ENCODE results near the gene B3GAT3.

The B3GAT3 gene

DNA sequence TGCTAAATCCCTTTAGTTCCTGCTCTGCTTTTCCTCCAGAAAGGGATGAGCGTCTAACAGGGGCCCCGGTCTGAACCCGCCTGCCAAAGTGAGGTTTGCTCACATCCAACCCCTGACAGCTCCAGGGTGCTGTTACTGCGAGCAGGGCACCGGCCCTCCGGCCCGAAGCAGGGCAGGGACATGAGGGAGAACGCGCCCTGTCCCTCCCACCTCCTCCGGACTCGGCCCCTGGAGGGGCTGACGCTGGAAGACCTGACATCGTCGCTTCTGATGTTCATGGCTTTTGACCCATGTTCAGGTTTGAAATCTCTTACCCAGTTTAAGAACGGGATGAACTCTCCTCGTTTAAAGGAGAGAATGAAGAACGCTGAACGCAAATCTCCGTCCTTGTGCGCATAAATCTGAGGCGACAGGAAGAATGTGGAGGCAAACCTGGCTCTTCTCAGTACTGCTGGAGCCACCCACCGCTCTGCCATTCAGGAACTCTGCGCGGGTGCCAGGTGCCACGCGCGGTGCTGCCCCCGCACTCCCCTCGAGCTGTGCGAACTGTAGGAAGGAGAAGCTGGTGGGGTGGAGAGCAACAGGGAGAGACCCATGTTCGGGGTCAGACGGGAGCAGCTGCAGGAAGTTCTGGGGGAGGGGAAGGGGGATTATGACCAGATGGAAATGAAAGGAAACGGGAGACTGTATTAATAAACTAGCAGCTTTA, 47.3 kb downstream of the B3GAT3 start (continued):
- TF ChIP-seq, protein P1, sequence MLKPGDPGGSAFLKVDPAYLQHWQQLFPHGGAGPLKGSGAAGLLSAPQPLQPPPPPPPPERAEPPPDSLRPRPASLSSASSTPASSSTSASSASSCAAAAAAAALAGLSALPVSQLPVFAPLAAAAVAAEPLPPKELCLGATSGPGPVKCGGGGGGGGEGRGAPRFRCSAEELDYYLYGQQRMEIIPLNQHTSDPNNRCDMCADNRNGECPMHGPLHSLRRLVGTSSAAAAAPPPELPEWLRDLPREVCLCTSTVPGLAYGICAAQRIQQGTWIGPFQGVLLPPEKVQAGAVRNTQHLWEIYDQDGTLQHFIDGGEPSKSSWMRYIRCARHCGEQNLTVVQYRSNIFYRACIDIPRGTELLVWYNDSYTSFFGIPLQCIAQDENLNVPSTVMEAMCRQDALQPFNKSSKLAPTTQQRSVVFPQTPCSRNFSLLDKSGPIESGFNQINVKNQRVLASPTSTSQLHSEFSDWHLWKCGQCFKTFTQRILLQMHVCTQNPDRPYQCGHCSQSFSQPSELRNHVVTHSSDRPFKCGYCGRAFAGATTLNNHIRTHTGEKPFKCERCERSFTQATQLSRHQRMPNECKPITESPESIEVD (tag by site-specific recombination; IDR thresholded peaks at IDR 0.05): no peak
- no peak for TF ChIP-seq ZNF223 (tag by site-specific recombination; IDR thresholded peaks at IDR 0.05)
- TF ChIP-seq ZNF654 (tag by site-specific recombination; IDR thresholded peaks at IDR 0.05; ENCODE audit: low read depth): no peak
- TF ChIP-seq, protein P2, sequence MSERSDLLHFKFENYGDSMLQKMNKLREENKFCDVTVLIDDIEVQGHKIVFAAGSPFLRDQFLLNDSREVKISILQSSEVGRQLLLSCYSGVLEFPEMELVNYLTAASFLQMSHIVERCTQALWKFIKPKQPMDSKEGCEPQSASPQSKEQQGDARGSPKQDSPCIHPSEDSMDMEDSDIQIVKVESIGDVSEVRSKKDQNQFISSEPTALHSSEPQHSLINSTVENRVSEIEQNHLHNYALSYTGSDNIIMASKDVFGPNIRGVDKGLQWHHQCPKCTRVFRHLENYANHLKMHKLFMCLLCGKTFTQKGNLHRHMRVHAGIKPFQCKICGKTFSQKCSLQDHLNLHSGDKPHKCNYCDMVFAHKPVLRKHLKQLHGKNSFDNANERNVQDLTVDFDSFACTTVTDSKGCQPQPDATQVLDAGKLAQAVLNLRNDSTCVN (tag by site-specific recombination; optimal IDR thresholded peaks at IDR 0.05): peak; percentile 26
- TF ChIP-seq ZFP37 (tag by site-specific recombination; IDR thresholded peaks at IDR 0.05): 0 out of 2 replicates have a peak, but pooled peaks have one; percentile 37

DNA sequence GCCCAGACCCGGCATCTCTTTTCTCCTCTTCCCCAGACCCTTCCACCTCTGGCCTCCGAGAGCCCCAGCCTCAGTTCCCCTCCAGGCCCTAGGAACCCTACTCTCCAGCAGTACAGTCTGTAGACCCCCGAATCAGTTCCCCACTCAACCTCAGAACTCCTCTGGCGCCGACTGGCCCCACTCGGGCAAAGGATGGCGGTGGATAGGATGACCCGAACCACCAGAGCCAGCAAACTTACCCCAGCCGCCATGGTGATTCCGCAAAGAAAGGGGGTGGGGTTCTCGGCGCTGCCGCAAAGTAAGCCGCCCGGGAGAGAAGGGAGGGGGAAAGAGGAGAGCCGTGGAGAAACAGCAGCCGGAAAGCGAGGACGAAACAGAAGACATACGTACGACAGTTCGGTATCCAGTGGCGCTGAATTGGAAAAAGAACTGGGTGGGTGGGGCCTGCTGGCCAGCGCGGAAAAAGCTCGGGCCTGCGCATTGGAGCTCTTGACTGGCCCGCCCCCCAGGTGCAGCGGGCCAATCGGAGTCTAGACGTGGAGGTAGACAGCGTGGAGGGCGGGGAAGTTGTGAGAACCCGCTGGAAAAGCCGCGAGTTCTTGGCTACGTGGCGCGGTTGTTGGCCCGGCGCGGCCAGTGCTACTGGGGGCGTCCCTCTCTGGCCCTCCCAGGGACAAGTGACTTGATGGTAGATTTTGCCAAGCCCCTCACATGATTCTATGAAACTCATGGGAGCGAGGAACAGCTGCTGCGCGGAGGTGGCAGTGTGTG, 48.0 kb downstream of the B3GAT3 start, which contains the start of gene EEF1G:
Gene EEF1G (minus strand): TSS at position 300 of the 771 bp plus-strand sequence. CDS start 49 bp downstream, at position 251.
- peak within 1 kb of the TSS; percentile 99 for H3K27ac ChIP-seq (ENCODE audit: extremely low read depth, low read depth, low read length)
- POLR2A ChIA-PET: interaction anchor here (0.6 to 2.2 kb wide), 62 partner anchors 8 to 1612 kb away, joined by 3 to 113 read pairs (median 5); partner anchors contain the start of genes AHNAK, B3GAT3, C11orf98 and CSKMT
- no peaks in the 10 kb centered on the region for H3K9me3 ChIP-seq (ENCODE audit: control insufficient read depth, insufficient read depth, low read depth, low read length)
- CTCF ChIA-PET: interaction anchor here (0.7 to 1.5 kb wide), 6 partner anchors 13 to 155 kb away, joined by 3 to 13 read pairs (median 4); no protein-coding TSS in a partner anchor
- H3K4me3 ChIP-seq (ENCODE audit: low read depth, low read length): peak within 1 kb of the TSS; percentile 90
- no peaks in the 10 kb centered on the region for H3K4me1 ChIP-seq (ENCODE audit: control insufficient read depth, insufficient read depth, low read length)
- H3K36me3 ChIP-seq (ENCODE audit: control insufficient read depth in 2 of 2, insufficient read depth in 1 of 2, low read length in 2 of 2): peaks cover 19 to 89% of the 10 kb centered on the region in 2 experiments; a peak in 2 of 3 replicates
- TF ChIP-seq ZNF777 (tag by site-specific recombination; IDR thresholded peaks at IDR 0.05; ENCODE audit: borderline replicate concordance): no peak
- TF ChIP-seq, protein P3, sequence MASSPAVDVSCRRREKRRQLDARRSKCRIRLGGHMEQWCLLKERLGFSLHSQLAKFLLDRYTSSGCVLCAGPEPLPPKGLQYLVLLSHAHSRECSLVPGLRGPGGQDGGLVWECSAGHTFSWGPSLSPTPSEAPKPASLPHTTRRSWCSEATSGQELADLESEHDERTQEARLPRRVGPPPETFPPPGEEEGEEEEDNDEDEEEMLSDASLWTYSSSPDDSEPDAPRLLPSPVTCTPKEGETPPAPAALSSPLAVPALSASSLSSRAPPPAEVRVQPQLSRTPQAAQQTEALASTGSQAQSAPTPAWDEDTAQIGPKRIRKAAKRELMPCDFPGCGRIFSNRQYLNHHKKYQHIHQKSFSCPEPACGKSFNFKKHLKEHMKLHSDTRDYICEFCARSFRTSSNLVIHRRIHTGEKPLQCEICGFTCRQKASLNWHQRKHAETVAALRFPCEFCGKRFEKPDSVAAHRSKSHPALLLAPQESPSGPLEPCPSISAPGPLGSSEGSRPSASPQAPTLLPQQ (tag by site-specific recombination; IDR thresholded peaks at IDR 0.05): peak; percentile 53
- peak; percentile 47; the same call in 1 of the 2 replicates for TF ChIP-seq ZNF501 (tag by site-specific recombination; IDR thresholded peaks at IDR 0.05)
- TF ChIP-seq, protein P4, sequence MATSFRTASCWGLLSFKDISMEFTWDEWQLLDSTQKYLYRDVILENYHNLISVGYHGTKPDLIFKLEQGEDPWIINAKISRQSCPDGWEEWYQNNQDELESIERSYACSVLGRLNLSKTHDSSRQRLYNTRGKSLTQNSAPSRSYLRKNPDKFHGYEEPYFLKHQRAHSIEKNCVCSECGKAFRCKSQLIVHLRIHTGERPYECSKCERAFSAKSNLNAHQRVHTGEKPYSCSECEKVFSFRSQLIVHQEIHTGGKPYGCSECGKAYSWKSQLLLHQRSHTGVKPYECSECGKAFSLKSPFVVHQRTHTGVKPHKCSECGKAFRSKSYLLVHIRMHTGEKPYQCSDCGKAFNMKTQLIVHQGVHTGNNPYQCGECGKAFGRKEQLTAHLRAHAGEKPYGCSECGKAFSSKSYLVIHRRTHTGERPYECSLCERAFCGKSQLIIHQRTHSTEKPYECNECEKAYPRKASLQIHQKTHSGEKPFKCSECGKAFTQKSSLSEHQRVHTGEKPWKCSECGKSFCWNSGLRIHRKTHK (tag by site-specific recombination; IDR thresholded peaks at IDR 0.05): no peak
- no peak for TF ChIP-seq ZNF830 (tag by site-specific recombination; IDR thresholded peaks at IDR 0.05; ENCODE audit: low read depth)
- TF ChIP-seq ZNF394 (tag by site-specific recombination; IDR thresholded peaks at IDR 0.05; ENCODE audit: borderline replicate concordance): no peak; the same call in 1 of the 2 replicates
- TF ChIP-seq, protein P5, sequence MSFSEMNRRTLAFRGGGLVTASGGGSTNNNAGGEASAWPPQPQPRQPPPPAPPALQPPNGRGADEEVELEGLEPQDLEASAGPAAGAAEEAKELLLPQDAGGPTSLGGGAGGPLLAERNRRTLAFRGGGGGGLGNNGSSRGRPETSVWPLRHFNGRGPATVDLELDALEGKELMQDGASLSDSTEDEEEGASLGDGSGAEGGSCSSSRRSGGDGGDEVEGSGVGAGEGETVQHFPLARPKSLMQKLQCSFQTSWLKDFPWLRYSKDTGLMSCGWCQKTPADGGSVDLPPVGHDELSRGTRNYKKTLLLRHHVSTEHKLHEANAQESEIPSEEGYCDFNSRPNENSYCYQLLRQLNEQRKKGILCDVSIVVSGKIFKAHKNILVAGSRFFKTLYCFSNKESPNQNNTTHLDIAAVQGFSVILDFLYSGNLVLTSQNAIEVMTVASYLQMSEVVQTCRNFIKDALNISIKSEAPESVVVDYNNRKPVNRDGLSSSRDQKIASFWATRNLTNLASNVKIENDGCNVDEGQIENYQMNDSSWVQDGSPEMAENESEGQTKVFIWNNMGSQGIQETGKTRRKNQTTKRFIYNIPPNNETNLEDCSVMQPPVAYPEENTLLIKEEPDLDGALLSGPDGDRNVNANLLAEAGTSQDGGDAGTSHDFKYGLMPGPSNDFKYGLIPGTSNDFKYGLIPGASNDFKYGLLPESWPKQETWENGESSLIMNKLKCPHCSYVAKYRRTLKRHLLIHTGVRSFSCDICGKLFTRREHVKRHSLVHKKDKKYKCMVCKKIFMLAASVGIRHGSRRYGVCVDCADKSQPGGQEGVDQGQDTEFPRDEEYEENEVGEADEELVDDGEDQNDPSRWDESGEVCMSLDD (tag by site-specific recombination; IDR thresholded peaks at IDR 0.05): no peak
- TF ChIP-seq ZNF76 (tag by site-specific recombination; IDR thresholded peaks at IDR 0.05; ENCODE audit: borderline replicate concordance, low read depth): peak; percentile 54; the same call in 1 of the 2 replicates
- no peak for TF ChIP-seq ZNF138 (tag by site-specific recombination; IDR thresholded peaks at IDR 0.05; ENCODE audit: borderline replicate concordance)
- TF ChIP-seq ZNF335 (tag by site-specific recombination; conservative IDR thresholded peaks at IDR 0.05): peak; percentile 35; the same call in 1 of the 2 replicates
- TF ChIP-seq ZNF544 (tag by site-specific recombination; IDR thresholded peaks at IDR 0.05): no peak
- no peak for TF ChIP-seq ZNF37A (tag by site-specific recombination; IDR thresholded peaks at IDR 0.05)
- no peak for TF ChIP-seq ZNF776 (tag by site-specific recombination; IDR thresholded peaks at IDR 0.05; ENCODE audit: borderline replicate concordance)
- peak; percentile 84 for TF ChIP-seq YY2 (tag by site-specific recombination; IDR thresholded peaks at IDR 0.05)
- peak; percentile 49; the same call in 1 of the 2 replicates for TF ChIP-seq ZXDB (tag by site-specific recombination; IDR thresholded peaks at IDR 0.05)
- no peak for TF ChIP-seq EGR2 (tag by site-specific recombination; IDR thresholded peaks at IDR 0.05; ENCODE audit: low read depth)
- TF ChIP-seq, protein P6, sequence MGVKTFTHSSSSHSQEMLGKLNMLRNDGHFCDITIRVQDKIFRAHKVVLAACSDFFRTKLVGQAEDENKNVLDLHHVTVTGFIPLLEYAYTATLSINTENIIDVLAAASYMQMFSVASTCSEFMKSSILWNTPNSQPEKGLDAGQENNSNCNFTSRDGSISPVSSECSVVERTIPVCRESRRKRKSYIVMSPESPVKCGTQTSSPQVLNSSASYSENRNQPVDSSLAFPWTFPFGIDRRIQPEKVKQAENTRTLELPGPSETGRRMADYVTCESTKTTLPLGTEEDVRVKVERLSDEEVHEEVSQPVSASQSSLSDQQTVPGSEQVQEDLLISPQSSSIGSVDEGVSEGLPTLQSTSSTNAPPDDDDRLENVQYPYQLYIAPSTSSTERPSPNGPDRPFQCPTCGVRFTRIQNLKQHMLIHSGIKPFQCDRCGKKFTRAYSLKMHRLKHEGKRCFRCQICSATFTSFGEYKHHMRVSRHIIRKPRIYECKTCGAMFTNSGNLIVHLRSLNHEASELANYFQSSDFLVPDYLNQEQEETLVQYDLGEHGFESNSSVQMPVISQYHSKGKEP (tag by site-specific recombination; IDR thresholded peaks at IDR 0.05): no peak
- TF ChIP-seq ZNF473 (tag by site-specific recombination; IDR thresholded peaks at IDR 0.05): no peak
